Measurements from ENCODE around the gene NELL2. TPM values are rescaled to one million over a fixed set of nuclear protein-coding genes. Genes with fewer than 3 reads are reported as not detected.

The NELL2 gene
- total and polyA plus RNA-seq, 10 of the 15 experiments (the other 5 are each of a cell fraction or from before 2014, with no cell fraction given): 0.27 to 2.3 (median 0.76) TPM

- TF ChIP-seq PRDM15 (CRISPR knock-in tag; IDR thresholded peaks at IDR 0.05): no peak
- TF ChIP-seq PBX3 (IDR thresholded peaks at IDR 0.05; ENCODE audit: insufficient replicate concordance, low read depth, low read length): no peak
- no peak for TF ChIP-seq POLR2AphosphoS2 (IDR thresholded peaks at IDR 0.05; ENCODE audit: low read depth, low read length)
- TF ChIP-seq POLR2A (IDR thresholded peaks at IDR 0.05; ENCODE audit: low read depth, low read length): no peak
- TF ChIP-seq EGR1 (IDR thresholded peaks at IDR 0.05; ENCODE audit: borderline replicate concordance in 1 of 2, low read depth in 2 of 2, low read length in 2 of 2): no peak
- TF ChIP-seq YBX1 (IDR thresholded peaks at IDR 0.05): no peak
- no peak for TF ChIP-seq LARP7 (IDR thresholded peaks at IDR 0.05)
- no peak for TF ChIP-seq IKZF2 (IDR thresholded peaks at IDR 0.05)
- TF ChIP-seq HCFC1 (IDR thresholded peaks at IDR 0.05; ENCODE audit: low read length): no peak
These were observed 164.4 kb downstream of the NELL2 start (continued) for GRCh38 chr12:44711736-44712135.

- intact Hi-C loops (cut with micrococcal nuclease; ENCODE audit: unreplicated experiment): no loop called here
- H3K27me3 ChIP-seq (replicated peaks in 1 of 2; ENCODE audit: control insufficient read depth in 2 of 2, insufficient read depth in 2 of 2, low read length in 1 of 2): no peaks in the 10 kb centered on the region
- no peak overlapping the region for H3K9ac ChIP-seq (ENCODE audit: control insufficient read depth, insufficient read depth, low read length)
- no peak overlapping the region for H3K4me3 ChIP-seq
- no peak overlapping the region for H2AFZ ChIP-seq (ENCODE audit: control insufficient read depth, low read depth, low read length)
- no peaks in the 10 kb centered on the region for H3K4me1 ChIP-seq (ENCODE audit: control insufficient read depth, insufficient read depth, low read length)
- BruUV-seq (replicated peaks): no TSS peak
- no peaks in the 10 kb centered on the region for H3K9me3 ChIP-seq (replicated peaks; ENCODE audit: control insufficient read depth, insufficient read depth, low read length)
- TF ChIP-seq EP300 (IDR thresholded peaks at IDR 0.05; ENCODE audit: borderline replicate concordance in 1 of 2, control insufficient read depth in 1 of 2, low read depth in 2 of 2, low read length in 2 of 2) (no peak), KLF5 (IDR thresholded peaks at IDR 0.05; ENCODE audit: partially characterized antibody) (no peak), EGR1 (IDR thresholded peaks at IDR 0.05; ENCODE audit: borderline replicate concordance in 1 of 2, low read depth in 2 of 2, low read length in 2 of 2) (no peak)
- no peaks in the 10 kb centered on the region for H3K79me2 ChIP-seq (ENCODE audit: control insufficient read depth, insufficient read depth, low read length)
- no peaks in the 10 kb centered on the region for H3K36me3 ChIP-seq (ENCODE audit: control insufficient read depth in 2 of 2, insufficient read depth in 2 of 2, low read length in 1 of 2)
- RAD21 ChIA-PET (ENCODE audit: unreplicated experiment): no interaction called here
- FAIRE-seq (no peak), ATAC-seq (no peak), DNase-seq (ENCODE audit: low read depth, low spot score) (no peak)
- no peak overlapping the region for H3K27ac ChIP-seq (ENCODE audit: control insufficient read depth, insufficient read depth)
- SMC1A ChIA-PET (ENCODE audit: uncharacterized antibody, unreplicated experiment): interaction anchor here (0.7 kb wide), 1 partner anchor 10 kb away, joined by 3 read pairs; no protein-coding TSS in a partner anchor
- POLR2A ChIA-PET: no interaction called here
- no peak overlapping the region for H3K4me2 ChIP-seq (ENCODE audit: control insufficient read depth, insufficient read depth)
- CTCF ChIA-PET: no interaction called here
- 28% methylated on average over 2 of the region's 2 CpGs for WGBS (ENCODE audit: insufficient coverage, insufficient replicate concordance, low lambda C conversion rate, missing lambda C conversion rate)
- H4K20me1 ChIP-seq (ENCODE audit: control insufficient read depth, insufficient read depth): no peaks in the 10 kb centered on the region
- in situ Hi-C loops (cut with MboI): no loop called here
These were observed 166.9 kb downstream of the NELL2 start for GRCh38 chr12:44709166-44709565.
